NCI-H2171 (cell line): ENCODE results near the gene SOHLH1.

Experiments
- DNase-seq: peaks from one replicate; lab custom pipeline; 2025; lab: John Stamatoyannopoulos, UW

The SOHLH1 gene, protein sequence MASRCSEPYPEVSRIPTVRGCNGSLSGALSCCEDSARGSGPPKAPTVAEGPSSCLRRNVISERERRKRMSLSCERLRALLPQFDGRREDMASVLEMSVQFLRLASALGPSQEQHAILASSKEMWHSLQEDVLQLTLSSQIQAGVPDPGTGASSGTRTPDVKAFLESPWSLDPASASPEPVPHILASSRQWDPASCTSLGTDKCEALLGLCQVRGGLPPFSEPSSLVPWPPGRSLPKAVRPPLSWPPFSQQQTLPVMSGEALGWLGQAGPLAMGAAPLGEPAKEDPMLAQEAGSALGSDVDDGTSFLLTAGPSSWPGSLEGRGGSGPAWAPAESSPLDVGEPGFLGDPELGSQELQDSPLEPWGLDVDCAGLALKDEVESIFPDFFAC

DNA sequence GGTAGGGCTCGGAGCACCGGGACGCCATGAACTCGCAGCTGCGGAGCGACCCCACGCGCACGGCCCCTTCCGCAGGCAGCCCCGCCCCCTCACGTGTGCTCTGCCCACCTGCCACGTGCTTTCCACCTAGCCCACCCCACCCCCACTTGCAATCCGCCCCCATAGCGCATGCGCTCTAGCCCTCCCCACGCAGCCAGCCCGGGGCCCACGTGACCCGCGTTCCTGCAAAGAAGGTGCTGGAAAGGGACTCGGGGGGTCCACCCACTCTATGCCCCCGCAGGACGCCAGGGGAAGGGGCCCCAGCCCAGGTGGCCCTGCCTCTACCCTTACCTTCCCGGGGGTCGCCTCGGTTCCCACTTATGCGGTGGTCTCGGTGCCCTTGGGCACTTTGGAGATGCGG is at the start of gene SOHLH1:
Gene SOHLH1 (minus strand): TSS at position 42 of the 400 bp plus-strand sequence. CDS start 14 bp downstream, at position 28.
- DNase-seq = no peak

DNA sequence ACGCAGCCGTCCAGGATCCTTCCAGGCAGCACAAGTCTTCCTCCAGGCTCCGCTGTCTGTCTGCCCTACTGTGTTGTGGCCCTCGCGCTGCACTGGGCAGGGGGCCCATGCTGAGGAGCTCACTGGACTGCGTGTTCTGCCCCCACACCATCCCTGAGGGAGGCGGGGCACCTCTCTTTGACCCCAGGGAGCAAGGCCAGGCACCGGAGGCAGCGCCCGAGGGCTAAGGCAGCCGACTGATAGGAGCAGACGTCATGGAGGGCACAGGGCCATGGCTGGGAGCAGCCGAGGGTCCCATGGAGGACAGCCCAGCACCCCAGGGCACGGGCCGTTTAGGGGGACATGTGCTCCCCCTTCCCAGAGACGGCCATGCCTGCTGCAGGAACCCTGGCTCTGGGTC is 49.4 kb upstream of the SOHLH1 start:
- no peak for DNase-seq

GRCh38 chr9:135747311-135747710 is 48.0 kb upstream of the SOHLH1 start:
- no peak for DNase-seq

DNA sequence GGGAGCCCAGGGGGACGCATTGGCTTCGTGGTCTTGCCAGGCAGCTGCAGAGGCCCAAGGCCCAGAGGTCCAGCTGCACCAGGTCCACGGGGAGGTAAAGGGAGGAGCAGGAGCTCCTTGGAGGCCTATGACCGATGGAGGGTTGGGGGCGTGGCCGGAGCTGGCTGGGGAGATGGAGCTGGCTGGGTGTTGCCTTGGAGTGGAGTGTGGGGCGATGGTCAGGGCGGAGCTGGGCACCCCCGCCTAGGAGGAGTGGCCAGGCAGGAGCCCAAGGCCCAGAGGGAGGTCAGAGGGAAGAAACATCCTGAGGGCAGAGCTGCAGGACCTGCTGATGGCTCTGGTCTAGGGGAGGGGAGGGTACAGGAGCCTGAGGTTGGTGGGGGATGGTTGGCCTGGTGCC is 47.3 kb upstream of the SOHLH1 start:
- DNase-seq = no peak

GRCh38 chr9:135745686-135746324 is 46.5 kb upstream of the SOHLH1 start:
- DNase-seq = no peak

DNA sequence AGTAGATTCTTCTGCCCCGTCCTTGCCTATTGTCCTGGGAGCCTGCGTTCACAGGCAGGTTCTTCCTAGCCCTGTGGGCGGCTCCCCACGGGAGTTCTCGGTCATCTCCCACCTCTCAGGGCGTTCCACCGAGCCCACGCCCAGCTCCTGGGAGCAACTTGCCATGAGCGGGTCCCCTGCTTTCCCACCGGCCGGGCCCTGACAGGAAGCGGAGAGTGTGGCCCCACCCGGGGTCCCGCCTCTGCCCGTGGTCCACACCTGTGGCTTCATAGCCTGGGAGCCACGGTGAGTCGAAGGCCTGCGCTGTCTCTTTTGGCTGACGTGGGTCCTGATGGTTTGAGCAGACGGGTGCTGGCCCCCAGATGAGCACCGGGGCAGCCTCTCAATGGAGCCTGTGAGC is 45.9 kb upstream of the SOHLH1 start:
- DNase-seq = no peak

- DNase-seq = no peak
These were observed 45.2 kb upstream of the SOHLH1 start for GRCh38 chr9:135744333-135745070.

- DNase-seq = no peak
These were observed 44.5 kb upstream of the SOHLH1 start for GRCh38 chr9:135743546-135744332.

GRCh38 chr9:135743021-135743420 is 43.7 kb upstream of the SOHLH1 start:
- DNase-seq = no peak

- no peak for DNase-seq
These were observed 42.3 kb upstream of the SOHLH1 start for GRCh38 chr9:135741276-135742219.

- no peak for DNase-seq
These were observed 40.3 kb upstream of the SOHLH1 start for GRCh38 chr9:135739271-135740220.

GRCh38 chr9:135737840-135738521 is 38.7 kb upstream of the SOHLH1 start:
- no peak for DNase-seq

GRCh38 chr9:135736979-135737839 is 37.9 kb upstream of the SOHLH1 start:
- DNase-seq = no peak

DNA sequence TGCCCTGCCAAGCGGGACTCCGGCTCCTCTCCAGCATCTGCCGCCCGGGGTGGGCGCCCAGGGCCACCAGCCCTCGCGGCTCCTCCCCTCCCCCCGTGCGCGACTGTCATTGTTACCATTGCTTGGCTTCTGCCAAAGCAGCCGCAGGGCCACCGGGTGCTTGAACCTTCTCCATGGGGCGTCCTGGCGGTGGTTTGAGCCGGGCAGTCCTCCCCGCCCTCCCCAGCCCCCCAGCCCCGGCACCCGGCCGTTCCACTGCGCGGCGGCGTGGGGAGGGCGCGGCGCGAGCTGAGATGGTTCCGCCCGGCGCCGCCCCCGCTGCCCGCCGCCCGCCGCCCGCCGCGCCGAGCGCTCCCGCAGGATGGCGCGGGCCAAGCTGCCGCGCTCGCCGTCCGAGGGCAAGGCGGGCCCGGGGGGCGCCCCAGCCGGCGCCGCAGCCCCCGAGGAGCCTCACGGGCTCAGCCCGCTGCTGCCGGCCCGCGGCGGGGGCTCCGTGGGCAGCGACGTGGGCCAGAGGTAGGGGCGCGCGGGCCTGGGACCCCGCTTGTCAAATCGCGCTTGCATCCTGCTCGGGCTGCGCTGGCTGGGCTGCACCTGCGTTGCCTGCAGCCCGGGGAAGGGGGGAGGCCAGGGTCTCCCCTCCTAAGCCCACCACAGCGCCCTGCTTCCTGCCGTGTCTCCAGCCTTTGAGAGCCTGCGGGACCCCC is 37.1 kb upstream of the SOHLH1 start:
- no peak for DNase-seq

GRCh38 chr9:135734616-135735144 is 35.4 kb upstream of the SOHLH1 start:
- no peak for DNase-seq

DNA sequence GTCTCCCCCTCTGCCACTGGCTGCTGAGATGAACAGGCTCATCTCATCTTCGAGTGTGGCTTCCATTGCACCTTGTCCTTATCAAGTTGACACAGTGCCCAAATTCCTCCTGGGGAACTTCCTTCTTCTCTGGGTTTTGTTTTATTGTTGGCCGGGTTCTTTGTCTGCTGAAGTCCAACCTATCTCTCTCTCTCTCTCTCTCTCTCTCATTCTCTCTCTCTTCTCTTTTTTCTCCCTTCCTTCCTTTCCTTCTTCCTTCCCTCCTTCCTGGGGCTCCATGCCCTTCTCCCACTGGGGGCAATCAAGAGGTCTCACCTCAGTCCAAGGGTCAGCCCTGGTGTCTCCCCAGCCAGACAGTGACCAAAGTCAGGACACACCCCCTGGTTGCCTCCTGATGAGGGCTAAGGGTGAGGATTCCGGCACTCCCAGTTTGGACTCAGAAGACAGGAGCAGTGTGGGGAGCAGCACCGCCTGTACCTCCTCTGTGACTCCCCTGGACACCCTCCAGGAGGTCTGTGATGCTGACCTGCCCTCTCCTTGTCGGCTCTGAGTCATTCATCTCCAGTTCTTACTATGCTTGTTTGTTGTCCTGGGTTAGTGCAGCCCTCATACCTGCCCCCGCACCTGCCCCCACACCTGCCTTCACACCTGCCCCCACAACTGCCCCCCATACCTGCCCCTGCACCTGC is 33.4 kb upstream of the SOHLH1 start:
- DNase-seq = no peak

- DNase-seq = no peak
These were observed 32.2 kb upstream of the SOHLH1 start for GRCh38 chr9:135731454-135731853.
